Endodermal cell (in vitro differentiated cells): ENCODE measurements around the gene TNFSF12. TPM values are rescaled to one million over a fixed set of nuclear protein-coding genes. Genes with fewer than 3 reads are reported as not detected.
A peak's percentile ranks its signal among the peaks of the same experiment; 100 is the strongest.

Source experiments
- DNase-seq: peaks from one replicate; pipeline ENCODE4 v3.0.0-alpha.2; 2017
- H3K27ac ChIP-seq: 2 replicates; pipeline ENCODE4 v1.5.1; 2013; ENCODE audit warnings: mild to moderate bottlenecking, low read depth, low read length, moderate library complexity
- H3K27me3 ChIP-seq: 2 replicates; pipeline ENCODE4 v1.6.1; 2013; ENCODE audit warnings: mild to moderate bottlenecking, low read length, moderate library complexity; ENCODE audit not compliant: insufficient read depth, control insufficient read depth, poor library complexity, severe bottlenecking
- H3K36me3 ChIP-seq: 2 replicates; pipeline ENCODE4 v1.7.0; 2013; ENCODE audit warnings: mild to moderate bottlenecking, low read length, moderate library complexity; ENCODE audit not compliant: control insufficient read depth, insufficient read depth
- H3K4me1 ChIP-seq: one replicate; pipeline ENCODE4 v1.7.0; 2013; ENCODE audit warnings: low read length; ENCODE audit not compliant: control insufficient read depth, insufficient read depth
- H3K4me3 ChIP-seq: 2 replicates; pipeline ENCODE4 v1.5.1; 2013; ENCODE audit warnings: mild to moderate bottlenecking, low read length, moderate library complexity
- H3K9ac ChIP-seq: 2 replicates; pipeline ENCODE4 v1.6.1; 2013; ENCODE audit warnings: mild to moderate bottlenecking, low read length, moderate library complexity; ENCODE audit not compliant: poor library complexity, severe bottlenecking; ENCODE audit errors: extremely low read depth
- H3K9me3 ChIP-seq: 2 replicates; pipeline ENCODE4 v1.6.1; 2013; ENCODE audit warnings: mild to moderate bottlenecking, low read length, moderate library complexity; ENCODE audit not compliant: control insufficient read depth
- H3K27ac Mint-ChIP-seq: 2 replicates; pipeline ENCODE4 v1.8.0; 2020; ENCODE audit warnings: mixed read lengths
- H3K27me3 Mint-ChIP-seq: 2 replicates; pipeline ENCODE4 v1.8.0; 2021; ENCODE audit warnings: mild to moderate bottlenecking, mixed read lengths; ENCODE audit not compliant: insufficient read depth
- H3K36me3 Mint-ChIP-seq: 2 replicates; pipeline ENCODE4 v1.8.0; 2020; ENCODE audit warnings: low read depth, mixed read lengths
- H3K4me1 Mint-ChIP-seq: 2 replicates; pipeline ENCODE4 v1.8.0; 2020; ENCODE audit warnings: mixed read lengths
- H3K4me3 Mint-ChIP-seq: 2 replicates; pipeline ENCODE4 v1.8.0; 2020; ENCODE audit warnings: mild to moderate bottlenecking, moderate library complexity, mixed read lengths
- H3K9me3 Mint-ChIP-seq: 2 replicates; pipeline ENCODE4 v1.8.0; 2020; ENCODE audit warnings: mild to moderate bottlenecking, mixed read lengths
- CTCF ChIP-seq: fragments of 200-600 bp; sonication (generic); conservative IDR thresholded peaks from 2 replicates; pipeline ENCODE4 v1.5.0; 2021; ENCODE audit warnings: antibody characterized with exemption, mild to moderate bottlenecking
- WGBS, 2 experiments: methylation state at CpG; one replicate each; pipeline versions ENCODE4 v1.1.5 to v1.1.7; 2013; ENCODE audit warnings: missing lambda C conversion rate in 2 of 2, mixed read lengths in 1 of 2; ENCODE audit not compliant: insufficient coverage in 1 of 2, insufficient read length in 1 of 2; 5-methylcytosine and 5-hydroxymethylcytosine counted together
- total RNA-seq, 2 donors: library from RNA; stranded (reverse); fragmentation: NEBNext Ultra II Directional in 1 of 2; extraction: Animal tissue kit (Norgen Biotek cat#: 25700) in 1 of 2; gene quantifications; 2 replicates in 1 of 2; 3 replicates in 1 of 2; pipeline ENCODE4 v1.2.1, GENCODE V29; 2021

The TNFSF12 gene
- total RNA-seq, 2 donors from 2014 or later, result 8.3 to 8.4 TPM

GRCh38 chr17:7502171-7502847 lies 46.5 kb upstream of the TNFSF12 start:
- peaks cover 82% of the 10 kb centered on the region for H3K36me3 Mint-ChIP-seq
- no peak overlapping the region for H3K27ac Mint-ChIP-seq
- no peaks in the 10 kb centered on the region for H3K4me1 ChIP-seq
- no peak overlapping the region for H3K27ac ChIP-seq
- H3K36me3 ChIP-seq, result peaks cover 89% of the 10 kb centered on the region
- 91 to 93% methylated on average over 14 to 20 of the region's 20 CpGs for WGBS, 2 experiments
- TF ChIP-seq CTCF, result no peak
- no peaks in the 10 kb centered on the region for H3K9me3 Mint-ChIP-seq
- H3K4me3 Mint-ChIP-seq, result no peak overlapping the region
- no peak for DNase-seq
- H3K4me3 ChIP-seq, result no peak overlapping the region
- H3K4me1 Mint-ChIP-seq, result no peaks in the 10 kb centered on the region
- no peaks in the 10 kb centered on the region for H3K27me3 Mint-ChIP-seq
- no peak overlapping the region for H3K9ac ChIP-seq
- H3K27me3 ChIP-seq, result no peaks in the 10 kb centered on the region
- H3K9me3 ChIP-seq, result no peaks in the 10 kb centered on the region

- Histone ChIP-seq H3K27ac (no peak overlapping the region), H3K4me3 (no peak overlapping the region), H3K36me3 (peaks cover 87% of the 10 kb centered on the region), H3K27me3 (no peaks in the 10 kb centered on the region), H3K4me1 (no peaks in the 10 kb centered on the region), H3K9ac (no peak overlapping the region), H3K9me3 (no peaks in the 10 kb centered on the region)
- DNase-seq, result peak; percentile 84
- peak; percentile 66 for TF ChIP-seq CTCF
- WGBS, 2 experiments, result 89 to 95% methylated on average over 10 to 14 of the region's 14 CpGs
- Mint-ChIP-seq H3K27me3 (no peaks in the 10 kb centered on the region), H3K4me3 (no peak overlapping the region), H3K27ac (no peak overlapping the region), H3K4me1 (no peaks in the 10 kb centered on the region), H3K9me3 (no peaks in the 10 kb centered on the region), H3K36me3 (peaks cover 80% of the 10 kb centered on the region)
These were observed 45.9 kb upstream of the TNFSF12 start for GRCh38 chr17:7502987-7503386.

GRCh38 chr17:7503521-7503920 lies 45.3 kb upstream of the TNFSF12 start:
- Histone ChIP-seq H3K9ac (no peak overlapping the region), H3K27ac (no peak overlapping the region), H3K4me1 (no peaks in the 10 kb centered on the region), H3K4me3 (no peak overlapping the region), H3K36me3 (peaks cover 87% of the 10 kb centered on the region), H3K9me3 (no peaks in the 10 kb centered on the region), H3K27me3 (no peaks in the 10 kb centered on the region)
- no peak overlapping the region for H3K4me3 Mint-ChIP-seq
- no peak overlapping the region for H3K27ac Mint-ChIP-seq
- H3K4me1 Mint-ChIP-seq, result no peaks in the 10 kb centered on the region
- no peak for TF ChIP-seq CTCF
- H3K9me3 Mint-ChIP-seq, result no peaks in the 10 kb centered on the region
- peaks cover 81% of the 10 kb centered on the region for H3K36me3 Mint-ChIP-seq
- WGBS, 2 experiments, result 96% methylated on average over 8 of the region's 8 CpGs
- DNase-seq, result no peak
- no peaks in the 10 kb centered on the region for H3K27me3 Mint-ChIP-seq
